NB4 (cell line): ENCODE data around the gene PPP1CB.

ENCODE experiments used
- CTCF ChIP-seq: IDR thresholded peaks from one replicate; pipeline ENCODE4 v1.5.1; 2012; ENCODE audit warnings: low read depth, low read length
- MAX ChIP-seq: IDR thresholded peaks from 2 replicates; pipeline ENCODE4 v1.6.1; 2011; ENCODE audit warnings: low read depth, low read length
- MYC ChIP-seq: IDR thresholded peaks from 2 replicates; pipeline ENCODE4 v1.6.1; 2011; ENCODE audit warnings: low read depth, low read length
- POLR2A ChIP-seq: IDR thresholded peaks from 2 replicates; pipeline ENCODE4 v1.6.1; 2011; ENCODE audit warnings: mild to moderate bottlenecking; ENCODE audit not compliant: insufficient read length; ENCODE audit errors: extremely low read depth

- TF ChIP-seq MAX, result no peak
- TF ChIP-seq MYC, result no peak
- no peak for TF ChIP-seq CTCF
- no peak for TF ChIP-seq POLR2A
Observed at GRCh38 chr2:28725021-28725711, 26.5 kb upstream of the PPP1CB start.
